HG02571 (cell line): ENCODE results near the gene FUZ.

Source experiments
- ATAC-seq: cut with Tn5 transposase; IDR thresholded peaks from one replicate; pipeline ENCODE4 v1.9.1; 2021; ENCODE audit warnings: mild to moderate bottlenecking, moderate library complexity; ENCODE audit not compliant: unreplicated experiment

Gene FUZ

GRCh38 chr19:49807904-49808675 lies 5.0 kb downstream of the FUZ start:
- no peak for ATAC-seq

GRCh38 chr19:49807058-49807903 lies 5.8 kb downstream of the FUZ start:
- no peak for ATAC-seq

- no peak for ATAC-seq
Observed at GRCh38 chr19:49806620-49806959, 6.5 kb downstream of the FUZ start.

- no peak for ATAC-seq
Observed at GRCh38 chr19:49805822-49806619, 7.1 kb downstream of the FUZ start.

DNA sequence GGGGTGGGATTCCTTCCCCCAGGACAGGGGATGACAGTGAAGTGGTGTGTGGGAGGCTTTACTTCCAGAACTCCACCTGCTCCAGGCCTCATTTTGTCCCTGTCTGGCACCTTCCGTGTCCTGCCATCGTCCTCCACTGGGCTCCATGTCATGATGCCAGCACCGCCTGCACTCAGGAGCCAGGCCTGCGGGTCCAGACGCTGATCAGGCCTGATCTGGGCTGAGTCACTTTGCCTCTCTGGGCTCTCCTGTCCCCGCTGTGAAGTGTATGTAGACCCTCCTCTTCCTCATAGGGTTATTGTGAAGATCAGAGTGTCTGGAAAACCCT lies 9.6 kb downstream of the FUZ start:
- no peak for ATAC-seq

GRCh38 chr19:49802836-49803528 lies 10.1 kb downstream of the FUZ start:
- ATAC-seq = no peak

GRCh38 chr19:49801966-49802661 lies 11.0 kb downstream of the FUZ start:
- ATAC-seq = no peak

DNA sequence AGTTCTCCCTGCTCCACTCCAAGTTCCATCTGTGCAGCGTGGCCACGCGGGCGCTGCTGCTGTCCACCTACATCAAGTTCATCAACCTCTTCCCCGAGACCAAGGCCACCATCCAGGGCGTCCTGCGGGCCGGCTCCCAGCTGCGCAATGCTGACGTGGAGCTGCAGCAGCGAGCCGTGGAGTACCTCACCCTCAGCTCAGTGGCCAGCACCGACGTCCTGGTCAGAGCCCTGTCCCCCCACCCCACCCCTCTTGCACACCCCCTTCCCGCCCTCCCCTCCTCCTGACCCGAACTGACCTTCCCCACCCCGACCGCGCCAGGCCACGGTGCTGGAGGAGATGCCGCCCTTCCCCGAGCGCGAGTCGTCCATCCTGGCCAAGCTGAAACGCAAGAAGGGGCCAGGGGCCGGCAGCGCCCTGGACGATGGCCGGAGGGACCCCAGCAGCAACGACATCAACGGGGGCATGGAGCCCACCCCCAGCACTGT lies 11.6 kb downstream of the FUZ start:
- ATAC-seq = no peak

DNA sequence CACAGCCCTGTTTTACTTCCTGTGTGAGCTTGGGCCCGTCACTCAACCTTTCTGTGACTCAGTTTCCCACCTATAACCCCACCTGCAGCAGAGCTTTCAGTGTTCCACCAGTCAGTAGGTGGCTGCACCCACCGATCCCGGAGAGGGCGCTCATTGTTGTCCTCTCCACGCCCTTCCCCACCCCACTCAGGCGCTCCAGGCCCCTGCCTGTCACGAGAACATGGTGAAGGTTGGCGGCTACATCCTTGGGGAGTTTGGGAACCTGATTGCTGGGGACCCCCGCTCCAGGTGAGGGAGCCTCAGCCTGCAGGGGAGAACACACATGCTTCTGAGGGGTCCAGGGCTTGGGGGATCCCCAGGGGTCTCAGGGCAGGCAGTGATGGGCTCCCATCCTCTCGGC lies 12.3 kb downstream of the FUZ start:
- ATAC-seq = no peak

GRCh38 chr19:49799798-49800376 lies 13.2 kb downstream of the FUZ start:
- no peak for ATAC-seq

DNA sequence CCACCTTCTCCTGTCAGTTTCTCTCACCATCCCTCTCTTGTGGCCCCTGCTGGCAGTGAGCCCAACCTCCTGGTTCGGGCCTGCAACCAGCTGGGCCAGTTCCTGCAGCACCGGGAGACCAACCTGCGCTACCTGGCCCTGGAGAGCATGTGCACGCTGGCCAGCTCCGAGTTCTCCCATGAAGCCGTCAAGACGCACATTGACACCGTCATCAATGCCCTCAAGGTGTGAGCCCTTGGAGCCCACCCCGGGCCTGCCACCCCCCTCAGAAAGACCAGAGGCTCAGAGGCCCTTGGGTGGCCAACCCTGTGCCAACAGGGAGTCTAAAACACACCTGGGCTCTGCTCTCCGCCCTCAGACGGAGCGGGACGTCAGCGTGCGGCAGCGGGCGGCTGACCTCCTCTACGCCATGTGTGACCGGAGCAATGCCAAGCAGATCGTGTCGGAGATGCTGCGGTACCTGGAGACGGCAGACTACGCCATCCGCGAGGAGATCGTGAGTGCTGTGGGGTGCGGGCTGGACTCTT lies 13.8 kb downstream of the FUZ start:
- ATAC-seq = no peak

DNA sequence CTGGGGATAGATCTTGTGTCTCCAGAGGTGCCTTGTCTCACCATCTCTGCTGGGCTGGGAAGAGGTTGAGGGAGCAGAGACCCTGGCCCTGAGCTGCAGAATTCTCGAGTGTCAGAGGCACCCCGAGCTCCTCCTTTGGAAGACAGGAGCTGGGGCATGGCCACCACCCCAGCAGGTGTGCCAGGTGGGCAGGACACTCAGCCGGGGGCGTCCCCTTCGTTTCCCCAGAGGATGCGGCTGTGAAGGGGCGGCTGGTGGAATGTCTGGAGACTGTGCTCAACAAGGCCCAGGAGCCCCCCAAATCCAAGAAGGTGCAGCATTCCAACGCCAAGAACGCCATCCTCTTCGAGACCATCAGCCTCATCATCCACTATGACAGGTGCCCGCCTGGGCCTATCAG lies 14.5 kb downstream of the FUZ start:
- no peak for ATAC-seq

DNA sequence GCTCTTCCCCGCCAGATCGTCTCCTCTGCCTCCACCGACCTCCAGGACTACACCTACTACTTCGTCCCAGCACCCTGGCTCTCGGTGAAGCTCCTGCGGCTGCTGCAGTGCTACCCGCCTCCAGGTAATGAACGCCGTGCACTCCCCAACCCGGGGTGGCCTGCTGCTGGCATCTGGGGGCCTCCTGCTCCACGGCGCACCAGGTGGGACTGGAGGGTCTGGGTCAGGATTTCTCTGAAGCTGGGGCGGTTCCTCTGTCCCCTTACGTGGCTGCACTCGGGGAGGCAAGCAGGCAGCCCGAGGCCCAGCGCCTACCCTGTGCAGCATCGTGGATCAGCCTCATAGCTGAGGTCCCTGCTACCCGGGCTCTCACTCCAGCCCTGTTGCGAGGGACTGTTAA lies 17.5 kb downstream of the FUZ start:
- ATAC-seq = no peak

DNA sequence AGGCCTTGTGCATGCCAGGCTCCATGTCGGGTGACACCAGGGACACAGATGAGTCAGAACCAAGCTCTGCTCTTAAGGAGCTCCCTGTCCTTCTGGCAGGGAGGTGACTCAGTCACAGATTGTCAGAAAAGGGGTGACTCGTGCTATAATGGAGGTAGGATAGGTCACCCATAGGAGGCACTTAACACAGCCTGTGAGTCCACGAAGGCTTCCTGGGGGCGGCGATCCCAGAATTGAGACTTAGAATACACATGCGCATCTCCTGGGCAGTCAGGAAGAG lies 19.6 kb downstream of the FUZ start:
- no peak for ATAC-seq

- no peak for ATAC-seq
Observed at GRCh38 chr19:49792829-49793560, 20.1 kb downstream of the FUZ start.

DNA sequence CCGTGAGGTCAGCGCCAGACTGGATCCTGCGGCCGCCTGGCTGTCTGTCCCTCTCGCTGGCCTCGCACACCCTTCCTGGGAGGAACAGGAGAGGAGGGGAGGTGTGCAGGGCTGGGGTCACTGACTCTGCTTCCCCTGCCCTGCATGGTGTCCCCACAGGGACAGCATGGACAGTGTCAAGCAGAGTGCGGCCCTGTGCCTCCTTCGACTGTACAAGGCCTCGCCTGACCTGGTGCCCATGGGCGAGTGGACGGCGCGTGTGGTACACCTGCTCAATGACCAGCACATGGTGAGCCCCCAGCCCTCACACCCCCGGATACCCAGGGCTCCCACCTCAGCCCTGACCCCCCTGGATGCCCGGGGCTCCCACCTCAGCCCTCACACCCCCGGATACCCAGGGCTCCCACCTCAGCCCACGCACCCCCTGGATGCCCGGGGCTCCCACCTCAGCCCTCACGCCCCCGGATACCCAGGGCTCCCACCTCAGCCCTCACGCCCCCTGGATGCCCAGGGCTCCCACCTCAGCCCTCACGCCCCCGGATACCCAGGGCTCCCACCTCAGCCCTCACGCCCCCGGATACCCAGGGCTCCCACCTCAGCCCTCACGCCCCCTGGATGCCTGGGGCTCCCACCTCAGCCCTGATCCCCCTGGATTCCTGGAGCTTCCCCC lies 21.2 kb downstream of the FUZ start:
- ATAC-seq = no peak

- ATAC-seq = no peak
Observed at GRCh38 chr19:49790866-49791265, 22.2 kb downstream of the FUZ start.

DNA sequence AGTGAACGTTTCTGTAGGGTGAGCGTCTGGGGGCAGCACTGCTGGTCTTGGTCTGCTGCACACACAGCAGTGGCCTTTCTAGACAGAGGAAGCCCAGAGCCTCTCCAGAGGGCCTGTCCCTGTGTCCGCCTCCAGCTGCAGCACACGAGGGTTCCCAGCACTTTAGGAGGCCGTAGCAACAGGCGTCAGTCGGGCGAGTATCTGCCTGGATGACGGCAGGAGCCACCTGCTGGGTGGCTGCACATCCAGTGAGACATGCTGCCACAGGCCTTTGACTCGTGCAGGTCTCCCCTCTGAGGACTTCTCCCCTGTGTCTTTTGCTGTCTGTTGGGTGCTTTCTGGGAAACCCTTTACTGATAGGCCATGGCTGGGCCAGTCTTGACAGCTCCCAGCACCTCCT lies 24.2 kb downstream of the FUZ start:
- ATAC-seq = no peak

GRCh38 chr19:49787746-49788145 lies 25.3 kb downstream of the FUZ start:
- ATAC-seq = no peak
